ENCODE measurements around the gene MOK.

Gene MOK

GRCh38 chr14:102196039-102196901 is 108.7 kb downstream of the MOK start:
- no peak for DNase-seq
- Histone ChIP-seq H3K36me3 (replicated peaks; ENCODE audit: insufficient read depth, low read length) (no peaks in the 10 kb centered on the region), H4K20me1 (ENCODE audit: insufficient read depth, low read length) (no peaks in the 10 kb centered on the region), H3K9ac (ENCODE audit: low read length) (no peak overlapping the region), H3K9me2 (replicated peaks; ENCODE audit: insufficient read depth, low read length) (no peaks in the 10 kb centered on the region), H3K4me2 (ENCODE audit: low read depth, low read length) (no peak overlapping the region), H3K79me2 (ENCODE audit: low read length) (no peaks in the 10 kb centered on the region), H3K4me3 (ENCODE audit: low read length) (no peak overlapping the region), H2AFZ (ENCODE audit: low read length) (no peak overlapping the region), H3K4me1 (ENCODE audit: low read length) (no peaks in the 10 kb centered on the region), H3F3A (ENCODE audit: insufficient read depth, low read length) (no peaks in the 10 kb centered on the region), H3K27me3 (replicated peaks; ENCODE audit: insufficient read depth, low read length) (no peaks in the 10 kb centered on the region), H3K27ac (ENCODE audit: low read length) (no peak overlapping the region), H3K9me3 (replicated peaks; ENCODE audit: insufficient read depth, low read length) (no peaks in the 10 kb centered on the region)
- no peak for TF ChIP-seq EZH2phosphoT487 (IDR thresholded peaks at IDR 0.05; ENCODE audit: low read length)
- no peak for TF ChIP-seq EZH2 (optimal IDR thresholded peaks at IDR 0.05; ENCODE audit: low read depth, low read length)
- no peak for TF ChIP-seq CTCF (IDR thresholded peaks at IDR 0.05; ENCODE audit: low read length)

GRCh38 chr14:102195446-102195845 is 109.5 kb downstream of the MOK start:
- H3K4me3 ChIP-seq (ENCODE audit: low read length): no peak overlapping the region
- no peaks in the 10 kb centered on the region for H3K36me3 ChIP-seq (replicated peaks; ENCODE audit: insufficient read depth, low read length)
- no peak overlapping the region for H2AFZ ChIP-seq (ENCODE audit: low read length)
- no peaks in the 10 kb centered on the region for H3K79me2 ChIP-seq (ENCODE audit: low read length)
- H3F3A ChIP-seq (ENCODE audit: insufficient read depth, low read length): no peaks in the 10 kb centered on the region
- no peak overlapping the region for H3K9ac ChIP-seq (ENCODE audit: low read length)
- H3K4me1 ChIP-seq (ENCODE audit: low read length): no peaks in the 10 kb centered on the region
- no peaks in the 10 kb centered on the region for H3K27me3 ChIP-seq (replicated peaks; ENCODE audit: insufficient read depth, low read length)
- no peak overlapping the region for H3K27ac ChIP-seq (ENCODE audit: low read length)
- H3K4me2 ChIP-seq (ENCODE audit: low read depth, low read length): no peak overlapping the region
- no peaks in the 10 kb centered on the region for H4K20me1 ChIP-seq (ENCODE audit: insufficient read depth, low read length)
- H3K9me3 ChIP-seq (replicated peaks; ENCODE audit: insufficient read depth, low read length): no peaks in the 10 kb centered on the region
- no peak for DNase-seq
- no peaks in the 10 kb centered on the region for H3K9me2 ChIP-seq (replicated peaks; ENCODE audit: insufficient read depth, low read length)
- TF ChIP-seq CTCF (IDR thresholded peaks at IDR 0.05; ENCODE audit: low read length): no peak
- TF ChIP-seq EZH2phosphoT487 (IDR thresholded peaks at IDR 0.05; ENCODE audit: low read length): no peak
- no peak for TF ChIP-seq EZH2 (optimal IDR thresholded peaks at IDR 0.05; ENCODE audit: low read depth, low read length)

GRCh38 chr14:102194856-102195255 is 110.1 kb downstream of the MOK start:
- Histone ChIP-seq H3K4me3 (ENCODE audit: low read length) (no peak overlapping the region), H2AFZ (ENCODE audit: low read length) (no peak overlapping the region), H3K4me2 (ENCODE audit: low read depth, low read length) (no peak overlapping the region), H3K36me3 (replicated peaks; ENCODE audit: insufficient read depth, low read length) (no peaks in the 10 kb centered on the region), H3K9ac (ENCODE audit: low read length) (no peak overlapping the region), H3F3A (ENCODE audit: insufficient read depth, low read length) (no peaks in the 10 kb centered on the region), H3K9me2 (replicated peaks; ENCODE audit: insufficient read depth, low read length) (no peaks in the 10 kb centered on the region), H3K4me1 (ENCODE audit: low read length) (no peaks in the 10 kb centered on the region), H3K27me3 (replicated peaks; ENCODE audit: insufficient read depth, low read length) (no peaks in the 10 kb centered on the region), H3K79me2 (ENCODE audit: low read length) (no peaks in the 10 kb centered on the region), H4K20me1 (ENCODE audit: insufficient read depth, low read length) (no peaks in the 10 kb centered on the region), H3K27ac (ENCODE audit: low read length) (no peak overlapping the region), H3K9me3 (replicated peaks; ENCODE audit: insufficient read depth, low read length) (no peaks in the 10 kb centered on the region)
- TF ChIP-seq EZH2 (optimal IDR thresholded peaks at IDR 0.05; ENCODE audit: low read depth, low read length) (no peak), EZH2phosphoT487 (IDR thresholded peaks at IDR 0.05; ENCODE audit: low read length) (no peak), CTCF (IDR thresholded peaks at IDR 0.05; ENCODE audit: low read length) (no peak)
- DNase-seq: no peak

Measured in MM.1S (cell line).